ENCODE measurements around the gene CADPS2. TPM values are rescaled to one million over a fixed set of nuclear protein-coding genes. Genes with fewer than 3 reads are reported as not detected.

Gene CADPS2
- total and polyA plus RNA-seq, 7 donors = 1.5 to 3.6 (median 2.1) TPM

DNA sequence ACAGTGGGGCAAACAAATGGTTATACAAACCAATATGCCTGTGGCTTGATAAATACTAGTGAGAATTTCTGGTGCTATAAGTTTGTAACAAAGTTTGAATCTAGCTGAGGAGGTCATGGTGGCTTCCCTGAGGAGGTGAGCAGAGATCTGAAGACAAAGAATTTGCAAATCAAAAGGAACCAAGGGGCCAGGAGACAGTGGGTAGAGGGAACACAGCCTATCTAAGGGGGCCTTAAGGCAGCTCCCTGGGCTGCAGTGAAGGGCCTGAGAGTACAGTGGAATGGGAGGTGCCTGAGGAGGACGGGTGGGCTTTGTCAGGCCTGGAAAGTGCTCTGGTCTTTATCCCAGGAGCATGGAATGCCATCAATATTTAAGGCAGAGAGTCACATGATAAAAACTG, 209.1 kb downstream of the CADPS2 start:
- intact Hi-C loops (cut with DNase I) = no loop called here
- Histone ChIP-seq H3K27ac (no peak overlapping the region), H3K36me3 (ENCODE audit: insufficient read depth in 1 of 2, low read depth in 1 of 2) (no peaks in the 10 kb centered on the region), H3K4me3 (no peak overlapping the region), H3K9me3 (no peaks in the 10 kb centered on the region), H3K4me1 (no peaks in the 10 kb centered on the region), H3K27me3 (ENCODE audit: insufficient read depth in 3 of 3, low read length in 2 of 3) (no peaks in the 10 kb centered on the region)
- WGBS, 3 donors = 60 to 64% (median 61%) methylated on average over 1 of the region's 1 CpG
- TF ChIP-seq, protein P1, sequence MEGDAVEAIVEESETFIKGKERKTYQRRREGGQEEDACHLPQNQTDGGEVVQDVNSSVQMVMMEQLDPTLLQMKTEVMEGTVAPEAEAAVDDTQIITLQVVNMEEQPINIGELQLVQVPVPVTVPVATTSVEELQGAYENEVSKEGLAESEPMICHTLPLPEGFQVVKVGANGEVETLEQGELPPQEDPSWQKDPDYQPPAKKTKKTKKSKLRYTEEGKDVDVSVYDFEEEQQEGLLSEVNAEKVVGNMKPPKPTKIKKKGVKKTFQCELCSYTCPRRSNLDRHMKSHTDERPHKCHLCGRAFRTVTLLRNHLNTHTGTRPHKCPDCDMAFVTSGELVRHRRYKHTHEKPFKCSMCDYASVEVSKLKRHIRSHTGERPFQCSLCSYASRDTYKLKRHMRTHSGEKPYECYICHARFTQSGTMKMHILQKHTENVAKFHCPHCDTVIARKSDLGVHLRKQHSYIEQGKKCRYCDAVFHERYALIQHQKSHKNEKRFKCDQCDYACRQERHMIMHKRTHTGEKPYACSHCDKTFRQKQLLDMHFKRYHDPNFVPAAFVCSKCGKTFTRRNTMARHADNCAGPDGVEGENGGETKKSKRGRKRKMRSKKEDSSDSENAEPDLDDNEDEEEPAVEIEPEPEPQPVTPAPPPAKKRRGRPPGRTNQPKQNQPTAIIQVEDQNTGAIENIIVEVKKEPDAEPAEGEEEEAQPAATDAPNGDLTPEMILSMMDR (IDR thresholded peaks at IDR 0.05) = no peak
- no peak for ATAC-seq
- DNase-seq = no peak

DNA sequence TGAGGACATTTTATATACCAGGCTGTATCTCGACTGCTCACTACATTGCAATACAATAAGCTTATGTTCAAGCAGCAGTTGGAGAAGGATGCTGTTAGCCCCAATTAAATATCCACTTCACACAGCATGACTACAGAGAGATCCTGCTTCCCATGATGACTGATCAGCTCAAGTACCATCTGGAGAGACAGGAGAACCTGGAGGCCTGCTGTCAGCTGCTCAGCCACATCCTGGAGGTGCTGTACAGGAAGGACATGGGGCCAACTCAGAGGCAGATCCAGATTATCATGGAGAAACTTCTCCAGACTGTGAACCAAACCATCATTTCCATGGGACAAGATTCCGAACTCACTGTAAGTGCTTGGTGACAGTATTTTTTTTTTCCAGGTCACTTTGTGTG, 209.8 kb downstream of the CADPS2 start:
- ATAC-seq = no peak
- Histone ChIP-seq H3K4me3 (no peak overlapping the region), H3K9me3 (no peaks in the 10 kb centered on the region), H3K27ac (no peak overlapping the region), H3K27me3 (ENCODE audit: insufficient read depth in 3 of 3, low read length in 2 of 3) (no peaks in the 10 kb centered on the region), H3K4me1 (no peaks in the 10 kb centered on the region), H3K36me3 (ENCODE audit: insufficient read depth in 1 of 2, low read depth in 1 of 2) (no peaks in the 10 kb centered on the region)
- intact Hi-C loops (cut with DNase I) = no loop called here
- TF ChIP-seq, protein P1 (IDR thresholded peaks at IDR 0.05) = no peak
- DNase-seq = no peak
- 78 to 82% (median 80%) methylated on average over 2 of the region's 2 CpGs for WGBS, 3 donors

DNA sequence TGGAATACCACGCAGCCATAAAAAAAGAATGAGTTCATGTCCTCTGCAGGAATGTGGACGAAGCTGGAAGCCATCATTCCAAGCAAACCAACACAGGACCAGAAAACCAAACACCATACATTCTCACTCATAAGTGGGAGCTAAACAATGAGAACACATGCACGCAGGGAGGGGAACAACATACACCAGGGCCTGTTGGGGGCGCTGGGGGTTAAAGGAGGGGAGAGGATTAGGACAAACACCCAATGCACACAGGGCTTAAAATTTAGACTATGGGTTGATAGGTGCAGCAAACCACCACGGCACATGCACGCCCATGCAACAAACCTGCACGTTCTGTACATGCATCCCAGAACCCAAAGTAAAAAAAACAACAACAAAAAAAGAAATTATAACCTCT, 210.6 kb downstream of the CADPS2 start:
- Histone ChIP-seq H3K36me3 (ENCODE audit: insufficient read depth in 1 of 2, low read depth in 1 of 2) (no peaks in the 10 kb centered on the region), H3K27ac (no peak overlapping the region), H3K9me3 (no peaks in the 10 kb centered on the region), H3K4me1 (no peaks in the 10 kb centered on the region), H3K27me3 (ENCODE audit: insufficient read depth in 3 of 3, low read length in 2 of 3) (no peaks in the 10 kb centered on the region), H3K4me3 (no peak overlapping the region)
- 87 to 88% (median 88%) methylated on average over 7 of the region's 7 CpGs for WGBS, 3 donors
- TF ChIP-seq, protein P1 (IDR thresholded peaks at IDR 0.05) = no peak
- intact Hi-C loops (cut with DNase I) = no loop called here
- DNase-seq = no peak
- no peak for ATAC-seq

DNA sequence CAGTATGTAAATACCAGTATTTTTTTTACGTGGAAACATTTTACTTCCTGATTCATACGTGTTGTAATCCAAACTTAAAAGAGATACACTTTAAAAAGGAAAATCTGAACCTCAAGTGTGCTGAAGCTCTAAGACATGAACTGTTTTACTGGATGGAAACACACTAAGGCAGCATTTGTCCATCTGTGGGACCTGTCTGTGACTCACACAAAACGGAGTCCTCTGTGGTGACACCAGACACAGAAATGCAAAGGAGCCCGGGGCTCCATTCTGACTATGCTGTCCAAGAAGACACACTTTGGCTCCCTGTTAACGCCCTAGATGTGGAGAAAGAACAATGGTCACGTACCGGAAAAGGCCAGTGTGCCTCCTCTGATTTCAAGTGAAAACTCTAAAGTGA, 211.2 kb downstream of the CADPS2 start:
- WGBS, 3 donors = 35 to 48% (median 45%) methylated on average over 7 of the region's 7 CpGs
- H3K27ac ChIP-seq = no peak overlapping the region

DNA sequence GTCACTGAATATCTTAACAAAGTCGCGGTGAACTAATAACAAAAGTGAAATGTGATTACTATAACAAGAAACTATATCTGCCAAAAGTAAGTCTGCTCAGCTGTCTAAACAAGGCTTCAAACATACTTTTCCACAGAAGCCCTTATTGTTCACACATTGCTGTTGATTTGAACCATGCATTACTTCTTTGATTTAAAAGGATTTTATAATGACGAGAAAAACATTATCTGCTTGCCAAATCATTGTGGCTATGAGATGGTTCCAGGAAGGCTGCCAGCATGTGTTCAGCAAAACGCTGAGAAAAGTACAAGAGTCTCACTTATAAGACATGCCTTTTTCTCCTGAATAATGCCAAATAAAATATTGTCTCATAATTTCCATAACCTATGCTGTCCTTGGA, 211.8 kb downstream of the CADPS2 start:
- H3K36me3 ChIP-seq (ENCODE audit: insufficient read depth in 1 of 2, low read depth in 1 of 2) = no peaks in the 10 kb centered on the region
- TF ChIP-seq, protein P1 (IDR thresholded peaks at IDR 0.05) = no peak
- H3K4me1 ChIP-seq = no peaks in the 10 kb centered on the region
- no peaks in the 10 kb centered on the region for H3K27me3 ChIP-seq (ENCODE audit: insufficient read depth in 3 of 3, low read length in 2 of 3)
- no peak overlapping the region for H3K4me3 ChIP-seq
- ATAC-seq = no peak
- DNase-seq = no peak
- H3K9me3 ChIP-seq = no peaks in the 10 kb centered on the region
- WGBS, 3 donors = 13 to 24% (median 16%) methylated on average over 4 of the region's 4 CpGs
- H3K27ac ChIP-seq = no peak overlapping the region
- intact Hi-C loops (cut with DNase I) = no loop called here

More for the DNA sequence above, 211.2 kb downstream of the CADPS2 start:
- Histone ChIP-seq H3K9me3 (no peaks in the 10 kb centered on the region), H3K27me3 (ENCODE audit: insufficient read depth in 3 of 3, low read length in 2 of 3) (no peaks in the 10 kb centered on the region), H3K4me3 (no peak overlapping the region), H3K4me1 (no peaks in the 10 kb centered on the region), H3K36me3 (ENCODE audit: insufficient read depth in 1 of 2, low read depth in 1 of 2) (no peaks in the 10 kb centered on the region)
- TF ChIP-seq, protein P1 (IDR thresholded peaks at IDR 0.05) = no peak
- intact Hi-C loops (cut with DNase I) = no loop called here
- DNase-seq = no peak
- no peak for ATAC-seq

Data from psoas muscle (tissue), 8 donors.